ENCODE data around the gene PPP2R2D.
A peak's percentile ranks its signal among the peaks of the same experiment; 100 is the strongest.

PPP2R2D gene

GRCh38 chr10:131870831-131871672 lies 29.8 kb upstream of the PPP2R2D start:
- Histone ChIP-seq H3K4me3 (ENCODE audit: low read depth, low read length) (no peak overlapping the region), H3K4me1 (ENCODE audit: control insufficient read depth, insufficient read depth, low read length) (peaks cover 3% of the 10 kb centered on the region; the same call in 1 of the 2 replicates), H3K9me3 (ENCODE audit: control insufficient read depth, insufficient read depth, low read length) (no peaks in the 10 kb centered on the region), H3K27me3 (ENCODE audit: control insufficient read depth, insufficient read depth, low read length) (no peaks in the 10 kb centered on the region), H3K27ac (ENCODE audit: low read depth, low read length) (no peak overlapping the region), H3K9ac (ENCODE audit: low read depth, low read length) (no peak overlapping the region), H3K36me3 (ENCODE audit: control insufficient read depth, insufficient read depth, low read length) (no peaks in the 10 kb centered on the region)

DNA sequence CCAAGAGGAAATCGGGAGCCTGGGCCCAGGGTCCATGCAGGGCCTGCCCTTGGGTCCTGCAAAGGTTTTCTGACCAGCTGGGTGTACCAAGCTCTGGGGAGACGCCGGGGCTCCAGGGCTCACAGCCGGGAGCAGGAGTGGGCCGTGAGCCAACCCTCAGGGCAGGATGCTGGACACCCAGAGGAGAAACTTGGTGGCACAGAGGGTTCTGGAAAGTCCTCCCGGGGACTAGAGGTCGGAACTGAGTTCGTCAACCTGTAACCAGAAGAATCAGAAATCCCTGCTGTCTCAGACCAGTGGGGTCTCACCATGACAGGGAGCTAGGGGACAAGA lies 29.2 kb upstream of the PPP2R2D start:
- Histone ChIP-seq H3K9ac (ENCODE audit: low read depth, low read length) (no peak overlapping the region), H3K4me3 (ENCODE audit: low read depth, low read length) (no peak overlapping the region), H3K36me3 (ENCODE audit: control insufficient read depth, insufficient read depth, low read length) (no peaks in the 10 kb centered on the region), H3K9me3 (ENCODE audit: control insufficient read depth, insufficient read depth, low read length) (no peaks in the 10 kb centered on the region), H3K27me3 (ENCODE audit: control insufficient read depth, insufficient read depth, low read length) (no peaks in the 10 kb centered on the region), H3K4me1 (ENCODE audit: control insufficient read depth, insufficient read depth, low read length) (peaks cover 3% of the 10 kb centered on the region; the same call in 1 of the 2 replicates), H3K27ac (ENCODE audit: low read depth, low read length) (no peak overlapping the region)

DNA sequence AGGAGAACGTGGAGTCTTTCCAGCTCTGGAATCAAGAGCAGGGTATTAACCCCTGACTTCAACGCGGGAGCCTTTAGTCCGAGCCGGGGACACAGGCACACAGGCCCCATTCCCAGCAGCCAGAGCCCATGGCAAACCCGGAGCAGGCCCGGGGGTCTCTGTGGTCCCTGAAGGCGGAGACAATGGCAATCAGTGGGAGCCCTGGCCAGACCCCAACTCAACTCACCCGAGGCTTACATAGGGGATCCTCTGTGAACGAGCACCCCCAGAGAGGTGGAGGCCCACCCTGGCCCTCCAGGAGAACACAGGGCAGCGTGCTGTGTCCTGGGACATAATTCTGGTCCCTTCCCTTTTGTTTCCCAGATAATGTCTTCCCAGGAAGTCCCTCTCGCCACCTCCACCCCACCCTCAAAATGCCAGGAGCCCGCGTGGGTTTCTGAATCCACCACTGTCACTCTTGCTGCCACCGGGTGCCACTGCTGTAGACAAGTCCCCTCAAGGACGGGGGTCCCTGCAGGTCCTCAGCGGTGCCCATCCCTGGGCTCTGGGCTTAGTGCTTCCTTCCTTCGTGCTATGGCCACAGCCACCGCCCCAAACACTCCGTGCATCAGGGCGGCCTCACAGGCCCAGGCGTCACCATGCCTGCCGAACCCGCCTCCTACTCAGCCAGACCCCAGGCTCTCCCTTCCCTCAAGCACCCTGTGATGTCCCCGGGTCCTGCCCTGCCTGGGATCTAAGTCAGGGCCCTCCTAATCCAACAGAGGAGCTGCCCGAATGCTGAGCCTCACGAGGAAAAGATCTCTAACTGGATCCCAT lies 28.6 kb upstream of the PPP2R2D start:
- no peak overlapping the region for H3K27ac ChIP-seq (ENCODE audit: low read depth, low read length)
- H3K4me1 ChIP-seq (ENCODE audit: control insufficient read depth, insufficient read depth, low read length) = peaks cover 3% of the 10 kb centered on the region; the same call in 1 of the 2 replicates
- H3K9me3 ChIP-seq (ENCODE audit: control insufficient read depth, insufficient read depth, low read length) = no peaks in the 10 kb centered on the region
- H3K36me3 ChIP-seq (ENCODE audit: control insufficient read depth, insufficient read depth, low read length) = no peaks in the 10 kb centered on the region
- H3K27me3 ChIP-seq (ENCODE audit: control insufficient read depth, insufficient read depth, low read length) = no peaks in the 10 kb centered on the region
- no peak overlapping the region for H3K4me3 ChIP-seq (ENCODE audit: low read depth, low read length)
- H3K9ac ChIP-seq (ENCODE audit: low read depth, low read length) = no peak overlapping the region

GRCh38 chr10:131872827-131873375 lies 27.9 kb upstream of the PPP2R2D start:
- Histone ChIP-seq H3K36me3 (ENCODE audit: control insufficient read depth, insufficient read depth, low read length) (no peaks in the 10 kb centered on the region), H3K9me3 (ENCODE audit: control insufficient read depth, insufficient read depth, low read length) (no peaks in the 10 kb centered on the region), H3K4me1 (ENCODE audit: control insufficient read depth, insufficient read depth, low read length) (peaks cover 3% of the 10 kb centered on the region; the same call in 1 of the 2 replicates), H3K27me3 (ENCODE audit: control insufficient read depth, insufficient read depth, low read length) (no peaks in the 10 kb centered on the region), H3K27ac (ENCODE audit: low read depth, low read length) (no peak overlapping the region), H3K9ac (ENCODE audit: low read depth, low read length) (no peak overlapping the region), H3K4me3 (ENCODE audit: low read depth, low read length) (no peak overlapping the region)

GRCh38 chr10:131874991-131875451 lies 25.8 kb upstream of the PPP2R2D start:
- H3K27ac ChIP-seq (ENCODE audit: low read depth, low read length) = no peak overlapping the region
- no peak overlapping the region for H3K9ac ChIP-seq (ENCODE audit: low read depth, low read length)
- H3K9me3 ChIP-seq (ENCODE audit: control insufficient read depth, insufficient read depth, low read length) = no peaks in the 10 kb centered on the region
- peak overlapping the region; percentile 52 for H3K4me3 ChIP-seq (ENCODE audit: low read depth, low read length)
- no peaks in the 10 kb centered on the region for H3K36me3 ChIP-seq (ENCODE audit: control insufficient read depth, insufficient read depth, low read length)
- H3K27me3 ChIP-seq (ENCODE audit: control insufficient read depth, insufficient read depth, low read length) = no peaks in the 10 kb centered on the region
- H3K4me1 ChIP-seq (ENCODE audit: control insufficient read depth, insufficient read depth, low read length) = peaks cover 3% of the 10 kb centered on the region; the same call in 1 of the 2 replicates

DNA sequence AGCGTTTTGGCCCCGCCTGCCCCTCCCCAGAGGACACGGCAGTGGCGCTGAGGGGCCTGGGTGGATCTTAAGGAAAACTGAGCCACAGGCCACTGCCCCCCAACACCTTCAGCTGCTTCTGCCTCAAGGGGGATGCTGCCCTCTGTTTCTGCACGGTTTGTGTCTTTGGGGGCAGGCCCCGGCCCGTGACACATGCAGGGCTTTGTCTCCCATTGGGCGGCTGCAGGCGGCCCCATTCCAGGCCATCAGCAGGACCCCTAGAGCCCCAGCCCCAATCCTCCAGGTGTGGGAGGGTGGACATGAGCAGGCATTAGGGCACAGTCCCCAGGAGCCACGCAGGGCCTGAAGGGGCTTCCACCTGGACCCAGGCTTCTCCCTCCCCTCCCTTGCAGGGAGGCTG lies 25.3 kb upstream of the PPP2R2D start:
- Histone ChIP-seq H3K4me3 (ENCODE audit: low read depth, low read length) (peak overlapping the region; percentile 52; the same call in 1 of the 2 replicates), H3K9ac (ENCODE audit: low read depth, low read length) (no peak overlapping the region), H3K9me3 (ENCODE audit: control insufficient read depth, insufficient read depth, low read length) (no peaks in the 10 kb centered on the region), H3K4me1 (ENCODE audit: control insufficient read depth, insufficient read depth, low read length) (peaks cover 3% of the 10 kb centered on the region; the same call in 1 of the 2 replicates), H3K27ac (ENCODE audit: low read depth, low read length) (no peak overlapping the region), H3K27me3 (ENCODE audit: control insufficient read depth, insufficient read depth, low read length) (no peaks in the 10 kb centered on the region), H3K36me3 (ENCODE audit: control insufficient read depth, insufficient read depth, low read length) (no peaks in the 10 kb centered on the region)

- H3K27ac ChIP-seq (ENCODE audit: low read depth, low read length) = no peak overlapping the region
- H3K4me1 ChIP-seq (ENCODE audit: control insufficient read depth, insufficient read depth, low read length) = peaks cover 3% of the 10 kb centered on the region; the same call in 1 of the 2 replicates
- no peaks in the 10 kb centered on the region for H3K36me3 ChIP-seq (ENCODE audit: control insufficient read depth, insufficient read depth, low read length)
- no peaks in the 10 kb centered on the region for H3K27me3 ChIP-seq (ENCODE audit: control insufficient read depth, insufficient read depth, low read length)
- no peaks in the 10 kb centered on the region for H3K9me3 ChIP-seq (ENCODE audit: control insufficient read depth, insufficient read depth, low read length)
- H3K4me3 ChIP-seq (ENCODE audit: low read depth, low read length) = no peak overlapping the region
- no peak overlapping the region for H3K9ac ChIP-seq (ENCODE audit: low read depth, low read length)
These were observed 24.8 kb upstream of the PPP2R2D start for GRCh38 chr10:131876017-131876416.

- no peaks in the 10 kb centered on the region for H3K9me3 ChIP-seq (ENCODE audit: control insufficient read depth, insufficient read depth, low read length)
- no peaks in the 10 kb centered on the region for H3K36me3 ChIP-seq (ENCODE audit: control insufficient read depth, insufficient read depth, low read length)
- H3K9ac ChIP-seq (ENCODE audit: low read depth, low read length) = no peak overlapping the region
- H3K27ac ChIP-seq (ENCODE audit: low read depth, low read length) = no peak overlapping the region
- H3K27me3 ChIP-seq (ENCODE audit: control insufficient read depth, insufficient read depth, low read length) = no peaks in the 10 kb centered on the region
- peaks cover 3% of the 10 kb centered on the region; the same call in 1 of the 2 replicates for H3K4me1 ChIP-seq (ENCODE audit: control insufficient read depth, insufficient read depth, low read length)
- H3K4me3 ChIP-seq (ENCODE audit: low read depth, low read length) = no peak overlapping the region
These were observed 24.3 kb upstream of the PPP2R2D start for GRCh38 chr10:131876508-131876907.

- no peaks in the 10 kb centered on the region for H3K27me3 ChIP-seq (ENCODE audit: control insufficient read depth, insufficient read depth, low read length)
- no peaks in the 10 kb centered on the region for H3K4me1 ChIP-seq (ENCODE audit: control insufficient read depth, insufficient read depth, low read length)
- H3K9me3 ChIP-seq (ENCODE audit: control insufficient read depth, insufficient read depth, low read length) = no peaks in the 10 kb centered on the region
- H3K36me3 ChIP-seq (ENCODE audit: control insufficient read depth, insufficient read depth, low read length) = no peaks in the 10 kb centered on the region
- H3K4me3 ChIP-seq (ENCODE audit: low read depth, low read length) = no peak overlapping the region
- H3K9ac ChIP-seq (ENCODE audit: low read depth, low read length) = no peak overlapping the region
- H3K27ac ChIP-seq (ENCODE audit: low read depth, low read length) = no peak overlapping the region
These were observed 20.7 kb upstream of the PPP2R2D start for GRCh38 chr10:131880016-131880590.

GRCh38 chr10:131881104-131881880 lies 19.5 kb upstream of the PPP2R2D start:
- Histone ChIP-seq H3K27me3 (ENCODE audit: control insufficient read depth, insufficient read depth, low read length) (no peaks in the 10 kb centered on the region), H3K9me3 (ENCODE audit: control insufficient read depth, insufficient read depth, low read length) (no peaks in the 10 kb centered on the region), H3K4me3 (ENCODE audit: low read depth, low read length) (no peak overlapping the region), H3K4me1 (ENCODE audit: control insufficient read depth, insufficient read depth, low read length) (no peaks in the 10 kb centered on the region), H3K27ac (ENCODE audit: low read depth, low read length) (no peak overlapping the region), H3K9ac (ENCODE audit: low read depth, low read length) (no peak overlapping the region), H3K36me3 (ENCODE audit: control insufficient read depth, insufficient read depth, low read length) (no peaks in the 10 kb centered on the region)

All from HUES48 (cell line).